Endothelial cell of hepatic sinusoid (primary cell): ENCODE data around the gene PGGT1B.
"Not testable (repeated sequence)": the region's sequence is repeated elsewhere in the genome, so short reads cannot be mapped to it uniquely, and the experiment has no call there.

Experiments
- in situ Hi-C: cut with HindIII; loops from 2 replicates; pipeline ENCODE4 v1.10.0; 2017; ENCODE audit warnings: low sequenced_read_pairs

The PGGT1B gene

DNA sequence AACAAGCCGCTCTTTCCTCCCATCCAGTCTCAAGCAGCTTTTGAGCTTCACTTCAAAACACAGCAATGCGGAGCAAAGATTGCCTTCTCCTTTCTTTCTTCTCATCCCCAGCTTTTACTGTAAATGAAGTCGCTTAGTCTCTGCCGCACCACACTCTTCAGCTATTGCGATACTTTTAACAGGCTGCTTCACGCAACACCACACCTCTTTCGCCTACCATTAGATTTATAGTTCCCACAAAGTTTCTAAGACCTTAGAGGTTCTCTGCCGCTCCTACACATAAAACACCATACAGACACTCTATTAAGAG lies 711 bp downstream of the PGGT1B start:
- in situ Hi-C loops, result no loop called here

DNA sequence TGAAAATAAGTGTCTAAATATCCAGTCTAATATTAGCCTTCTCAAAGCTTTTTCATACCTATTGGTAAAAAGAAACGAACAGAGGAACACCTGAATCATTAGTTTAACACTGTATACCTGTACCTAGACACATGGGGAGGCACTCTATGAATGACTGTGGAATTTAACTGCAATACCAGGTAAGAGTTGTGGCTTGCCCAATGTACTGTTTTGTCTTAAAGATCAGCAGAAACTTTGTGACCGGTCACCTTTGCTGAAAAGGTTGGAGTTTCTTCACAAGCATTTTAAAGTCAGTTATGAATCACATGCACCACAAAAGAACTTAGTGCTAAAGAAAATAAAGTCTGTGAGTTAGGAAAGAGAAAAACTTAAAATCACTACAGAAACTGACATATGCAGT lies 2.4 kb downstream of the PGGT1B start:
- in situ Hi-C loops, result no loop called here

GRCh38 chr5:115257981-115258380 lies 4.7 kb downstream of the PGGT1B start:
- in situ Hi-C loops, result no loop called here

GRCh38 chr5:115249379-115249778 lies 13.3 kb downstream of the PGGT1B start:
- in situ Hi-C loops, result not testable (repeated sequence)

- in situ Hi-C loops, result no loop called here
Observed at GRCh38 chr5:115246361-115246991, 16.2 kb downstream of the PGGT1B start.

- in situ Hi-C loops, result no loop called here
Observed at GRCh38 chr5:115243412-115243811, 19.3 kb downstream of the PGGT1B start.

DNA sequence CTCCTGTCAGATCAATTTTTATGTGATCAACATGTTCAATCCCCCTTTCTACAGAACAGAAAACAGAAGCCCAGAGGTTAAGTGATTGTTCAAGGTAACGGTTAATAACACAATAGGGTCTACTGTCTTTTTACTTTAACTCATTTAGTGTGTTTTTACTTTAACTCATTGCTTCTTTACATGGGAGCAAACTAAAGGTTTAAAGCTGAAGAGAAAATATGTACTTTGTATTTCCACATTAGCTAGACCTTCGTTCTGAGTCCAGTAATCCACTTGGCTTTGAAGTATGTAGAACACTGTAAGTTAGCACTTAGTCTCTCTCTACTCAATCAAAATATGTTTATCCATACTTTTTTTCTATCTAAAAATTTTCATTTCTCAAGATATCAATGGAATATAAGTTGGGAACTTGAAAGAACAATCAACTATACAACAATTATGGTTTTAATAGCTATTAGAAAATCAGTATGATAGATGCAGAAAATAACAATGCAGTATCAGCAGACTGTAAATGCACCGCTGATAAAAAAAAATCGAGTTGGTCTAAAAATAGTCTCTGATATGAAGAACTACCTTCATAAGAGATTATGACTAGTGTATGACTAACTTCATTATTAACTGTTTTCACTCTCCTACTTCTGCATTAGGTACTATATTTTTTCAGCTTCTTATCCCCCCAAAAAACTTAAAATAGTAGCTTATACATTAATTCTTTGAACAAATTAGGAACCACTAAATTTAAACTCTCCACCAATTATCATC lies 20.6 kb downstream of the PGGT1B start:
- in situ Hi-C loops, result no loop called here

DNA sequence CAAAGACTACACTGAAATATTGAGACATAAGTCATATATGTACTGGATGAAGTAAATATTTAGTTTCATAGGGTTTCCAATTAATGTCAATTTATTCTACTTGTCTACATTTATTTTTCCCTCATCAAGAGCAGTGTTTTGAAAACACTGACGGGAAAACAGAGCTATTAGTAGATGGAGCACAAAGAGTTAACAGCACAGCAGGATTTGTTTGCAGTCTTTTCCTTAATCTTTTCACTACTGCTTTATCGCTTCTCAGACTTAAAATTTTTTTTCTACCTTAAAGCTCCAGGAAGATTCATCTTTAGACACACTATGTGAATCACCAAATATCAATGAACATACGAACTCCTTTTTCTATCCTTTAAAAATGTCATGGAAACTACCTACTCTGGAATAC lies 25.6 kb downstream of the PGGT1B start:
- in situ Hi-C loops, result no loop called here

DNA sequence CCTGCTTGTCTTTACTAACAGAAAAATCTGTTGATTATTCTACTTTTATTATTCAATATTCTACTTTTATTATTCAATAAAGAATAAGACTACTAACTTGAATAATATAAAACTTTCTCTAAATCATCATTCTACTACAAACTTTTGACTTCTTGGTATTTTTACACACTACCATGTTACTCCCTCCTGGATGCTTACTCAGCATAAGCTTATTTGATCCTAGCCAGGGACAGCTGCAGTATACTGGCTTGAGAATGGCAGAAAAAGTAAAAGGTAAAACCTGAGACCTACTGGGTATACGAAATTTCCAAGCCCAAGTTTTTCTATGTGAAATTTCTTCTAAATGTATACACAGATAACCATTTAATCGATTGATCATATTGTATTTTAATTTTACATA lies 26.1 kb downstream of the PGGT1B start:
- in situ Hi-C loops, result no loop called here

GRCh38 chr5:115231598-115231997 lies 31.1 kb downstream of the PGGT1B start:
- in situ Hi-C loops, result no loop called here

GRCh38 chr5:115229606-115230005 lies 33.1 kb downstream of the PGGT1B start:
- in situ Hi-C loops, result no loop called here

DNA sequence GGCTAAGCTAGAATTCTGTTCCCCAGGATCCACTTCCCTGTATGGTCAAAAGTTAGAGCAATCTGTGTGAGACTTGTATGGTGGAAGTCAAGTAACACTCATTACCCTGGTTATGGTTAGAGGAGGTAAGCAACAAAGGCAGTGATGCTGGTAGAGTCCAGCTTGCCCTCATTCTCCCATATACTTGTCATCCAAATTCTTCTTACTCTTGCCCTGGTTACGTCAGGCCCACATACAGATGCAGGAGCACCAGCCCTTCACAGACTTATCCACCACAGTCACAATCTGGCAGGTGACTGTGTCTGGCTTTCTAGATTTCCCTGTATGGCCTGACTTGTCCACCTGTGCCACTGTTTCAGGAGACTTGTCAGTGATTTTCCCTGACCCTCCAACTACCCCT lies 35.4 kb downstream of the PGGT1B start:
- in situ Hi-C loops, result no loop called here

DNA sequence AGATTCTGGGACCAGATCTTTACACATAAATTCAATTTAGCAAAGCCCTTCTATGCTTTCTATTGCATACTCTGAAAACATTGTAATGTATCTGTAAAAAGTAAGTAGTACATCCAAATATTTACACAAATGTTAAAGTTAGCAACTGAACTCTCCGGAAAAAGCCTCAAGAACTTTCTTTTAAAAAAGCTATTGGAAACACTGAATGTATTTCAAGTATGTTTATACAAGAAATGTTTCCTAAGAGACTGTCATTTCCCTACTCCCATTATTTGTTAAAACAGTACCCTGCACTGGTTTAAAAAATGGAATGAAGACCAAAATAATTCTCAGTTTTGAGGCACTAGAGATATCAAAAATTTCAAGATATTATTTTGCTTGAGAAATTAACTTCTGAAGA lies 48.1 kb downstream of the PGGT1B start:
- in situ Hi-C loops, result no loop called here

- in situ Hi-C loops, result no loop called here
Observed at GRCh38 chr5:115209279-115209678, 53.4 kb downstream of the PGGT1B start.

GRCh38 chr5:115202952-115203351 lies 59.7 kb downstream of the PGGT1B start:
- in situ Hi-C loops, result no loop called here

GRCh38 chr5:115196161-115196560 lies 66.5 kb downstream of the PGGT1B start:
- in situ Hi-C loops, result no loop called here

- in situ Hi-C loops, result no loop called here
Observed at GRCh38 chr5:115194676-115195075, 68.0 kb downstream of the PGGT1B start.

DNA sequence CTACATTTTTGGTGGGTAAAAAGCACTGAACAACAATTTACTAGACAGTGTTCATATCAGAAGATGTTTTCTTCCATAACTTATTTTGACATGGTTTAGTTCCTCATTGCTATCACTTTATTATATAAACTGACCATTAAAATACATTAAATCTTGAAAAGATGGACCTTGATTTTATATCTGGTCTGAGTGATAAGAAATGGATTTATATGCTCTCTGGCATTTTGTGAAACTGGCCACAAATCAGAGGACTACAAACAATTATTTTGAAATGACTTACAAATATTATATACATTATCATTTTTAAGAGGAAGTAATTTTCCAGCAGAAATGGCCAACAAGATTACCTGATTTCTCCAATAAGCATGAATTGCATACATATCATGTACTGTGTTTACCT lies 69.4 kb downstream of the PGGT1B start:
- in situ Hi-C loops, result no loop called here

DNA sequence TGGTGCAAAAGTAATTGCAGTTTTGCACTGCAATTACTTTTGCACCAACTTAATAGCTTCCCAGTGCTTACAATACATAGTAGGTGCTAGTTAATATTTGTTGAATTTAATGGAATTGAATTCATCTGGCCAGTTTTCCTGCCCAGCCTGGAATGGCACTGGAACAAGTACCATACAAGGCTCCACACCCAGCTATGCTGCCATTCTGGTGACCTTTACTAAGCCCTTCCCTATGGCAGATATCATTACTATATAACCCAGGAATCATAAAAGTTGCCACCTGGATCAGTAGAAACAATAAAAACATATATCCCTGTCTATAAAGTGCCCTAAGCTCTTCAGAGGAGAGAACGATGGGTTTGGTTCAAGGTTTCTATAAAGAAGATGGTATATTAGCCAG lies 70.6 kb downstream of the PGGT1B start:
- in situ Hi-C loops, result no loop called here

DNA sequence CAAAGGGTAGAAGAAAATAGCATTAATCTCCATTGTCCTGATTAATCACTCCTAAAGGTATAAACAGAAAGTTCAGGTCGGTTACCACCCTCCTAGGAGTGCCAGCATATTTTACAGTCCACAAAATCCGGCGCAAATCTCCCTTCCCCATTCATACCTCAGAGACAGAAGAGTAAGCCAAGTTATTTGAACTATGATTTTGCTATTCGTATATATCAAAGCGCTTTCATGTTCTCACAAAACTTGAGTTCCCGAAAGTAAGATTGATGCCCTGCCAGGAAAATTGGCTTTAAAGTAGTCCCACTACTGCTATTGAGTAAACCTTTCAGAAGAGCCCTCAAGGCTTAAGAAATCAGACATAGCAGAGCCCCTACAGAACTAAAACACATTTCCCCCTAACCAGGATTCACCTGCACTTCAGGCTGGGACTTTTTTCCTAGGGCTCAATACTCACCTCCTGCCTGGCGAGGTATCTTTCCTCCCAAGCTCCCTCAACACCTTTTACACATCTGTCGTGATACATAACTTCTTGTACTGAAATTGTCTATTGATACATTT lies 71.1 kb downstream of the PGGT1B start:
- in situ Hi-C loops, result no loop called here

- in situ Hi-C loops, result no loop called here
Observed at GRCh38 chr5:115190388-115190787, 72.3 kb downstream of the PGGT1B start.

DNA sequence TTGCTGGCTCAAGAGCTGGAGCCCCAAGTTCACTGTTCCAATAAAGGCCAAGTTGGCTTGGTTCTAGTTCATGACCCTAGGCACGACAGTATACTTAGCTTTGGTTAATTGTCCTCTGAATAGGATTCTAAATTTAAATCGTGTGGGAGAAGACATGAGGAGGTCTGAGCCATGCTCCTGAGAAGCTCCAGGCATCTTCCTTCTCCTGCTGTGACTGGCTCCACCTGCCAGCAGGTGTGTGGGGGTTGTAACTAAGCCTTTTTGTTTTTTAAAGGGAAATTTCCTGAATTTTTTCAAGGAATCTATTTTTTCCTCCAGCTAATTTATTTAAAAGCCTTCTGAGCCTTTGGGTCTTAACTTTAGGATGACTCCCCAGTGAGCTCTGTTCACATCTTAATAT lies 72.8 kb downstream of the PGGT1B start:
- in situ Hi-C loops, result no loop called here

DNA sequence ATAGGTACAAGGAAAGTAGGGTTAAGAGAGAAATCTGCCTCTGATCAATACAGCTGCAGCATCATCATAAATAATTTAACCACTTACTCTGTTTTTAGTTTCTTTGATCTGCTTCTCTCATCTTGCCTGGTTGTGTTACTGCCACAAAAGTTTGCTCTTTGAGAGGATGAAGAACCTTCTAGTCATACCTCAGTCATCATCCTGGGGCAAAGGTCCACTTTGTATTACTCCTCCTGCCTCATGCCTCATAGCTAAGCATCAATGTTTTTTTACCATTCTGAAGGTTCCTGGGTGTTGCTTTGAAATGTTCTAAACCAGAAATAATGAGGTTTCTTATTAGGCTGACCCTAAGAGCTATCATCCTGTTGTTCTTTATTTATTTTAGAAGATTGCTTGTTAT lies 75.9 kb downstream of the PGGT1B start:
- in situ Hi-C loops, result no loop called here
